Activated effector memory CD4-positive, alpha-beta T cell treated with anti-CD3 and anti-CD28 coated beads, Interleukin-2, amount 50 U/mL, for 16 hours (primary cell): Measurements from ENCODE around the gene CDK11A.
"Not testable (repeated sequence)": the region's sequence is repeated elsewhere in the genome, so short reads cannot be mapped to it uniquely, and the experiment has no call there.

Experiments used
- DNase-seq: peaks from one replicate; pipeline ENCODE4 v3.0.0-alpha.2; 2020

Gene CDK11A

DNA sequence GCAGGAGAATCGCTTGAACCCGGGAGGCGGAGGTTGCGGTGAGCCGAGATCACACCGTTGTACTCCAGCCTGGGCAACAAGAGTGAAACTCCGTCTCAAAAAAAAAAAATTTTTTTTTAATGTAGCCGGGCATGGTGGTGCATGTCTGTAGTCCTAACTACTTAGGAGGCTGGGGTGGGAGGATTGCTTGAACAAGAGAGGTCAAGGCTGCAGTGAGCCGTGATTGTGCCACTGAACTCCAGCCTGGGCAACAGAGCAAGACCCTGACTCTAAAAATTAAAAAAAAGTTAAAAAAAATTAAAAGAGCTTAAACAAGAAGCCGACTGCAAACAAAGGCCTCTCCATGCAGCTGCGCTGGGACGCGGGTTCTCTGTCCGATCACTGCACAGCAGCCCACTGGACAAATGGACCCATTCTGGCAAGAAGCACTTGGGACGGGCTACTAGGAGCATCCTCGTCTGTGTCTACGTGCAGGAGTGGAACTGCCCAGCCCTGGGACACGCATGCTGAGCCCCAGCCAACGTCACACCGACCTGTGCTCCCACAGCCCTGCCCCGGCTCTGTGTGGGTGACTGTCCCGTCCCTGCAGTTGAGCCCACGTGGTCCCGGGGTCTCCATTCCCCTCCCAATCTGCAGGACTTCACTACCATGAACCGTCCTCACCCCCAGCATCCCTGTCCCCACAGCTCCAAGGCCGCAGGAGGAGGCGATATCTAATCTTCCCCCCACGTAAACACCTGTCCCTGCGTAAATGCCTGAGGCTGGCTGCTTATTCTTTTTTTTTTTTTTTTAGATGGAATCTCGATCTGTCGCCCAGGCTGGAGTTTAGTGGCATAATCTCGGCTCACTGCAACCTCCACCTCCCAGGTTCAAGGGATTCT, 43.9 kb downstream of the CDK11A start:
- DNase-seq, result peak; percentile 59

DNA sequence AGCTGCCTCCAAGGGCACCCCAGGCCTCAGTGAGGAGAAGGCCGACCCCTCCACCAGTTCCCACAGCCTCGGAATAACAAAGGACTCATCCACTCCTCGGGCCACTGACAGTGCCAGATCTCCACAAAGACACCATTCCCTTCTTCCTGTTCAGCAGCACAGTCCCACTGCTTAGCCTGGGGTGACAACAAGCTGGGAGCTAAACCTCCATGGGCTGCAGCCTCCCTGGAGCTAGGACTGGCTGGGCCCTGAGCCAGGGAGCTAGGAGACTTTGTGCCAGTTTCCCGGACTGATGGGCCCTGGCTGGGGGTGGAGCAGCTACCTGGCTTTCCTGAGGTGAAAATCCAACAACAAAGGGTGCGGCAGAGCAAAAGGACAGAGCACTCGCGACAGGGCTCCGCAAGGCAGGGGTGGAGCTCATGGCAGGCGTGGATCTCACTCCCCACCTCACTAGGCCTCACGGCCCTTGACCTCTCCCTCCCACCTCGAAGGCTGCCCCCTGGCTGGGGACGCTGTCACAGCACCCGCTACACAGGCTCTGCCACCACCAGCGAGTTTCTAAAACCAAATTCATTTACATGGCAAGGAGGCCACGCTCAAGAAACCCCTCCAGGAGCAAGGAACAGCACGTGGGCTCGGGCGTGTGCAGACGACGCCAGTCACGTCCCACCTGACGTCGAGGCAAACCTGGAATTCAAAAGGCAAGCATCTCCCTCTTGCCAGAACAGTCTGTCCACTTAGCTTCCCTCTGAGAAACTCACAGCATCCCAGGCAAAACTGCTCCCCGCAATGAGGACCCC, 45.4 kb downstream of the CDK11A start:
- DNase-seq, result peak; percentile 83

- peak; percentile 82 for DNase-seq
Measured at GRCh38 chr1:1677718-1678580, 46.2 kb downstream of the CDK11A start.

DNA sequence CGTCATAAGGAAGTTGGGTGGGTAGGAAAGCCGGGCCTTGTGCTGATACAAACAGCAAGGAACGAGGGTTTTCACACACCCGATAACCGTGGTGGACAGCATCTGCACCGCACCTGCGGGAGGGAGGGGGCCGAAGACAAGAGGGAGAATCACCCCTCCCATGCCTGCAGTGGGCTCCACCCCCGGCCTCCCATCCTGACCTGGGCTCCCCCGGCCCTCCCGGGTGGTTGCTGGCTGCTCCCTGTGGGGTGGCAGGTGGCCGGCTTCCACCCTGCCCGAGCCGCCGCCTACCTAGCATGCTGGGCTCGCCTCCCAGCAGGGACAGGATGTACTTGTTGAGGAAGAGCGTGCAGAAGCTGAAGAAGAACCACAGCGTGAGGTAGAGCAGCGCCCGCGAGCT, 48.1 kb downstream of the CDK11A start:
- DNase-seq, result not testable (repeated sequence)

DNA sequence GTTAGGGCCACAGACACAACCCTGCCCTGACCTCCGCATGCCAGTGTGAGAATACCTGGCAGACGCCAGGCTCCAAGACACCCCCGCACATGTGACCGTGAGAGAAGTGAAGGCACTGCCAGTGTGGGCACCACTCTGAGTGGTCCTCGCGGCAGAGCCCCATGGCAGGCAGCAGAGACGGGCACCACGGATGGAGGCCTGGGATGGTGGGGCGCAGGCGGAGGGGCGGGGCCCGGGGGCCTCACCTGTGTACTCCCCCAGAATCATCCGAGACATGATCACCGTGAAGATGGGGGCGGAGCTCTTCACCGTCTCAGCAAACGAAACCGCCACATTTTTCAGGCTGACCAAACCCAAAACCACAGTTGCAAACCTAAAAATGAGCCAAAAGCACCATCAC, 48.9 kb downstream of the CDK11A start:
- not testable (repeated sequence) for DNase-seq

DNA sequence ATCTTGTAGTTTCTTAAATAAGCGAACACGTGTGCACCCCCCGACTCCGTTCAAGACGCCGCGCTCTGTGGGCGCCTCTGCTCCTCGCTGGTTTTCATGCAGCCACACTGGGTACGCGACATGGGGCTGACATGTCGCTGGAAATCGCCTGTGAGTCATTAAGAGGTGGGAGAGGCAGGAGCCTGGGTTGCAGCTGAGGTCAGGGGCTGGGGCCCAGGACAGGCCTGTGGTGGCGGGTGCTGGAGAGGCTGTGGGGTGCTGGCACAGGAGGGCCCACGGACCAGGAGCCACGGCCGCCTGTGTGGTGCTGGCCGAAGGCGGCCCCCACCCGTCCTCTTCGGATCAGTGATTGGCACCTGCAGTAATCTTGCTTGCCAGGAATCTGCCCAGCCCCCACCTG, 49.4 kb downstream of the CDK11A start:
- DNase-seq, result not testable (repeated sequence)

DNA sequence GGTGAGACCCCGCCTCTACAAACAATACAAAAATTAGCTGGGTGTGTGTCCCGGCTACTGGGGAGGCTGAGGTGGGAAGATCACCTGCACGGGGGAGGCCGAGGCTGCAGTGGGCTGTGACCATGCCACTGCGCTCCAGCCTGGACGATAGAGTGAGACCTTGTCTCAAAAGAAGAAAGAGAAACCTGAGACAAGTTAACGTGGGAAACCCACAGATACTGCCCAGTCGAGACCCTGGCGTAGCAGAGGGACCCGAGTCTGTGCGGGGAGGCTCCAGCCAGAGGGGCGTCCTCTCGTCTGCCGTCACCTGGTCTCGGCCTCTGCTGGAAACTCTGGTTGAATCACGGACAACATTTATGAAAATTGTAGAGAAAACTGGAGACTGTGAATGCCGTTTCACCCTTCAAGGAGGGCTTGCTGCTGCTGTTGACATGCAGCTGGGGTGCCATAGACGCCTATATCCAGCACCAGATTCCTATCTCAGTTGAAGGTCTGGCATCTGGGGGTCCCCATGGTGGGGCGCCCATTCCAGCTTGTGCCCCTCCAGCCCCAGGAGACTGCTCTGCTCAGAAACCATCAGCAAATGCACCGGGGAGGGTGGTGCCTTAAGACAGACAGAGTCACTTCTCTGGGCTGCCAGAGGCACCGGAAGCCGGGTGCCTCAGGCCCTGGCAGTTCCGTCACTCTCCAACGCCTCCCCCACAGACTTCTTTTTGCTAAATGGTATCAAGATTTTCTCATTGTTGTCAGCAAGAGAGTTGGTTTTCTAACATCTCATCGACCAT, 51.8 kb downstream of the CDK11A start:
- no peak for DNase-seq

DNA sequence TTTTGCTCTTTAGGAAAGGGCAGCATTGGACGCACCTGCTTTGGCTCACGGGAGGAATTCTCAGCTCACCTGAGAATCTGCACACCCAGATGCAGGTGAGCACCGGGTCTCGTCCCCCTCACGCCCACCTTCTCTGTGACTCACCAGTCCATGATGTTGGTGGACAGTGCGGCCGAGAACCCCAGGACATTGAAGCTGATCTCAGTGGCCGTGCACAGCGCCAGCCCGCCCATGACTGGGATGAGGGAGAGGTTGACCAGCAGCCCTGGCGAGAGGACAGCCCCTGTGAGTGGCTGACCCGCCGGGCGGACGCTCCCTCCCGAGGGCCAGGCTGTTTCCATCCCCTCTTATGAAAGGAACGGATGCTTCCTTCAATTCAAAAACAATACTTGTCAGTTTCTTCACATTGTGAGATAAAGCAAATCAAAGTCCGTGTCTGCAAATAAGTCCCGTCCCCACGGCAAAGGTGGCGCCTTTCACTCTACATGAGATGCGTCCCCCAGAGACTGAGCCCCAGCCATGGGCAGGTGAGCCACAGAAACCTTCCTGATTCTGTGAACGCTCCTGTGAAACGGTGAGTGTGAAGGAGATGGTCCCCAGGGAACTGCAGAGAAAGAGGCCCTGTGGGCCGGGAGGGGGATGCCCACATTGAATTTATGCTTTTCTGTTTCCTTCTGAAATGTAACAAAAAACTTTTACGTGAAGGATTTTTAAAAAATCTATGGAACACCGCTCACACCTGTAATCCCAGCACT, 52.6 kb downstream of the CDK11A start:
- DNase-seq, result no peak

- peak; percentile 61 for DNase-seq
Measured at GRCh38 chr1:1670866-1671265, 53.3 kb downstream of the CDK11A start.

DNA sequence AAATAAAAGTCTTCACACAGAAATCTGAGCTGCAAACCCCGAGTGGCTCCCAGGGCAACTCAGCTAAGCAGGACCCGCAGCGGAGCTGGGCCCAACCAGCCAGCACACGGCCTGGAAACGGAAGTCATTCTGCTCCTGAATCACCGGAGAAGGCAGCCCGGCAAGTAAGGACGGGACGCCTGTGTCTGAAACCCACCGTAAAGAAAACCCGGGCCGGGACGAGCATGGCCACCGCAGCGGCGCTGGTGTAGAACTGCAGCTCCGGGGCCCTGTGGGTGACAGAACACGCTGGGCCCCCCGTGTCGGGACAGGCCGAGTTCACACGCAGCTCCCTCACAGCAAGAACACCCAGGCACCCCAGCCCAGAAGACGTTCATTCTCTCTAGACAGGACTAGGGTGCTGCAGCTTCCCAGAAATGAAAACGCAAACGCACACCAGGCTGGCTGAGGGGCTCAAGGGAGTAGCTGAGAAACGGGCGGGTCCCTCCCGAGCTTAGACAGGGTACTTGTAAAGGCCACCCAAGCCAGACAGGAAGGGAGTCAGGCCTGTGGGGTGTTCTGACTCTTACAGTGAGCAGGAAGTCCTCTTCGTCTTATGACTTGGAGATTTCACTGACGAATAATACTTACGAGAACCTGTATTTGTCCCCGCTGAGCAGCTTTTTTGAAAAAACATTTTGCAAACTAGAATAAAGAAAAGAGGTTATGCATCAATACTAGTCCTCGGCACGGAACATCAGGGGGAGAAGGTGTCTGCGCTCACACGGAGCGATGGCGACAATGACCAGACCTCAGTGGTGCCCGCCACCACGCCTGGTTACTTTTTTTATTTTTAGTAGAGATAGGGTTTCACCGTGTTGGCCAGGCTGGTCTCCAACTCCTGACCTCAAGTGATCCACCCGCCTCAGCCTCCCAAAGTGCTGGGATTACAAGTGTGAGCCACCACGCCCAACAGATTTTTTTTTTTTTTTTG, 54.4 kb downstream of the CDK11A start:
- no peak for DNase-seq

DNA sequence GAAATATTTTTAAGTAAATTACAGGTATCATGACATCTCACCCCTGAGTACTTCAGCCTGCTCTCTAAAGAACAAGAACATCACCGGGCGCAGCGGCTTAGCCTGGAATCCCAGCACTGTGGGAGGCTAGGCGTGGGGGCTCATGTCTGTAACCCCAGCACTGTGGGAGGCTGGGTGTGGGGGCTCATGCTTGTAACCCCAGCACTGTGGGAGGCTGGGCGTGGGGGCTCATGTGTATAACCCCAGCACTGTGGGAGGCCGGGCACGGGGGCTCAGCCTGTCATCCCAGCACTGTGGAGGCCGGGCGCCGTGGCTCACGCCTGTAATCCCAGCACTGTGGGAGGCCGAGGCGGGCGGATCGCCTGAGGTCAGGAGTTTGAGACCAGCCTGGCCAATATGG, 57.6 kb downstream of the CDK11A start:
- peak; percentile 61 for DNase-seq

- DNase-seq, result peak; percentile 76
Measured at GRCh38 chr1:1665815-1666251, 58.3 kb downstream of the CDK11A start.

- DNase-seq, result peak; percentile 62
Measured at GRCh38 chr1:1664941-1665814, 59.0 kb downstream of the CDK11A start.

DNA sequence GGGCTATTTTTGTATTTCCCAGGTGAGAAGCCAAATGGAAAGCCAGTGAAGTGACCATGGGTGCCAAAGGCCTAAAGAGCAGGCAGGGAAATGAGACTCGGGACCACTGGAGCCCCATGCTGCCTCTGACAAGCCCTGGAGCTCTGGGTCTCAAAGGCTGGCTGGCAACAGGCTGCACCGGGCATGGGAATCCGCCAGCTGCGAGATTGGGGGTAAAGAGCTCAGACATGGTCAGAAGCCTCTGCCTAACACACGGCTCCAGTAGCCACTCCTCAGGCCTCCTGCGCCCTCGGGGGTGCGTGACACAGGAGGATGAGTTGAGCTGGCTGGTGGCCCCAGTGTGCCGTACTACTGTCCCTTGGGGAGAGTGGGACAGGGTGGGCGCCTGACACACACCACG, 59.8 kb downstream of the CDK11A start:
- DNase-seq, result not testable (repeated sequence)

GRCh38 chr1:1662830-1663560, 61.2 kb downstream of the CDK11A start:
- peak; percentile 62 for DNase-seq

- DNase-seq, result not testable (repeated sequence)
Measured at GRCh38 chr1:1662392-1662791, 61.8 kb downstream of the CDK11A start.

DNA sequence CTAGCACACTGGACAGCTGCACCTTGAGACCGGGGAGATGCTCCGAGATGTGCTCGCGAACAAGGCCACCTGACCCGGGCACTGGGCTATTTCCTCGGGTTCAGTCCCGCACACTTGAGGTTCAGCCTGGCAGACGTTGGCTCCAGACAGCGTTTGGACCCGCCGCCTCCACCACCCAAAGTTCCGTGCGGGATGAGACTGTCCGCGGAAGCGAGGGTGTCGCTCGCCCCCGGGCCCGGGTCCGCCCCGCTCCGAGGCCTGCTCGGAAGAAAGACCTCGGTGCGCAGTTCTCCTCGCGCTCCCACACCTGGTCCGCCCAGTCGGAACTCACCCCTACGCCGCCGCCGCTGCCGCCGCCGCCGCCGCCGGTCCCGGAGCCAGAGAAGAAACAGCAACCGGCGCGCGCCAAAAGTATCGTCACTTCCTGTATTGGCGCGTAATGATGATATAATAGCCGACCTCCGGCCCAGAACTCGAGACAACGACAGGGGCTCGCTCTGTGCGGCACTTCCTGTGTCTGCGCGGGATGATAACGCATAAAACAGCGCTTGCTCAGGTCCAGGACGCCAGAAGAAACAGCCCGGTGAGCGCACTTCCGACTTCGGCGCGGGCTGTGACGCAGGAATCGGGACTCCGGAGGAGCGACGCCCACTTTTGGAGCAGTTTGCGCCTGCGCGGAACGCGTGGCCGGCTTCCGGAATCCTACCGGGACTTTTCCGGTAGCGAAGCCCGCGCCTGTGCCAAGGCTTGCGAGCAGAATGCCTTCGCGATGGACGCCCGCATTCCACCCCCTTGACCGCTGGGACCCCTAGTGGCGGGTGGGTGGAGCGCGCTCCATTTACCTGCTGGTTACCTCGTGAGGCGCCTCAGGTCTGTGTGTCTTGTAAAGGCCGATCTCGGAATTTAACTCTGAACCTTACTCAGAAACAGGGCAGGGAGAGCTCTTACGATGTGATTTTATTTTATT, 65.3 kb downstream of the CDK11A start, which contains the start of gene CDK11B:
CDK11B (minus strand) TSS at position 422 of the 967 bp plus-strand sequence. CDS start 1,519 bp downstream, outside the sequence.
- peak; percentile 100 for DNase-seq
